Neural crest cell (in vitro differentiated cells): ENCODE results near the gene PLXDC2. TPM values are rescaled to one million over a fixed set of nuclear protein-coding genes. Genes with fewer than 3 reads are reported as not detected.

Experiments
- DNase-seq: peaks from one replicate; pipeline ENCODE4 v3.0.0; 2021; ENCODE audit warnings: low read depth, mixed read lengths, low spot score
- H3K27ac Mint-ChIP-seq: one replicate; pipeline ENCODE4 v1.8.0; 2021; ENCODE audit warnings: mild to moderate bottlenecking, mixed read lengths; ENCODE audit not compliant: unreplicated experiment
- H3K27me3 Mint-ChIP-seq: 2 replicates; pipeline ENCODE4 v1.8.0; 2021; ENCODE audit warnings: low read depth, mild to moderate bottlenecking, mixed read lengths
- H3K36me3 Mint-ChIP-seq: 2 replicates; pipeline ENCODE4 v1.8.0; 2021; ENCODE audit warnings: low read depth, mild to moderate bottlenecking, mixed read lengths
- H3K4me1 Mint-ChIP-seq: 2 replicates; pipeline ENCODE4 v1.8.0; 2021; ENCODE audit warnings: mixed read lengths
- H3K4me3 Mint-ChIP-seq: one replicate; pipeline ENCODE4 v1.8.0; 2021; ENCODE audit warnings: mild to moderate bottlenecking, mixed read lengths
- H3K9me3 Mint-ChIP-seq: 2 replicates; pipeline ENCODE4 v1.8.0; 2021; ENCODE audit warnings: mixed read lengths
- CTCF ChIP-seq: fragments of 200-600 bp; sonication (generic); conservative IDR thresholded peaks from 2 replicates; pipeline ENCODE4 v1.5.0; 2021; ENCODE audit warnings: antibody characterized with exemption, mild to moderate bottlenecking
- total RNA-seq: library from RNA; stranded (reverse); gene quantifications from 2 replicates; pipeline ENCODE4 v1.2.1, GENCODE V29; 2021

PLXDC2 gene
- total RNA-seq, 1 donor from 2014 or later, result 4.0 TPM

- TF ChIP-seq CTCF, result no peak
- Mint-ChIP-seq H3K9me3 (no peaks in the 10 kb centered on the region), H3K27me3 (no peaks in the 10 kb centered on the region), H3K27ac (no peak overlapping the region), H3K4me3 (no peak overlapping the region), H3K4me1 (no peaks in the 10 kb centered on the region), H3K36me3 (no peaks in the 10 kb centered on the region)
- no peak for DNase-seq
Observed at GRCh38 chr10:20240643-20241042, 424.4 kb downstream of the PLXDC2 start.

DNA sequence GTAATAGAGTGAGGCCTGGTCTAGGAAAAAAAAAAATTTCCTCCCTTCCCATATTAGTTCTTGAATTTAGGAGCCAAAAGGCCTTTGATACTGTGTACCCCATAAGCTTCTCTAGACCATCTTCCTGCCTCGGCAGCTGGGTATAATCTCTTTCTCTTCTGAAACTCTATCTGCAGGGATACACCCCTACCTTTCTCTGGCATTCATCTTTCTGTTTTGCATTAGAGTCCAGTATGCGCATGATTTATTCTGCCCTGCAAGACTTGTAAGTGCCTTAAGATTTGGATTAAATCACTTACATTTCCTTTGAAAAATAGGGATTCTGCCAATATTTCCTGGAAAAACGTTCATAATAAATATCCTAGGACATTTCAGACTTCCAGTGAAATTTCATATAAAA, 431.2 kb downstream of the PLXDC2 start:
- DNase-seq, result no peak
- no peaks in the 10 kb centered on the region for H3K27me3 Mint-ChIP-seq
- H3K4me3 Mint-ChIP-seq, result no peak overlapping the region
- no peak overlapping the region for H3K27ac Mint-ChIP-seq
- H3K4me1 Mint-ChIP-seq, result peaks cover 21% of the 10 kb centered on the region
- H3K36me3 Mint-ChIP-seq, result no peaks in the 10 kb centered on the region
- no peak for TF ChIP-seq CTCF
- H3K9me3 Mint-ChIP-seq, result no peaks in the 10 kb centered on the region

- Mint-ChIP-seq H3K36me3 (no peaks in the 10 kb centered on the region), H3K4me1 (peaks cover 21% of the 10 kb centered on the region), H3K9me3 (no peaks in the 10 kb centered on the region), H3K4me3 (no peak overlapping the region), H3K27ac (no peak overlapping the region), H3K27me3 (no peaks in the 10 kb centered on the region)
- no peak for DNase-seq
- TF ChIP-seq CTCF, result no peak
Observed at GRCh38 chr10:20247891-20248708, 431.9 kb downstream of the PLXDC2 start.

DNA sequence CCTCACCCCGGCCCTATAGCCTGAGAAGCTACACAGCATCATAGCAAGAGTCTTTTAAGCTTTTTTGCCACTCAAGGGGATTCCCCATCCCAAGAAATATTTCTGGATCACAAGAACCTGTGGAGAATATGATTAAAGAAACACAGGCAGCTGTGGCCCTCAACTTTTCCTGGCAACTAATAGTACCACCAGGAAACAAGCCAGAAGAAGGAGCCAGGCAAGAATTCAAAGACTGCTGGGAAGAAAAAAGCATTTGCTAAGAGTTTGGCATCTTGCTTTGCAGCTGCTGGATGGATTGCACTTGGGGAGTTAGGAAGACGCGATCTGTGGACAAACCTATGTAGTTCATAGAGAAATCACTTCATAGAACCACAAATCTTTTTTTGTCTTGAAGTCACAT, 437.8 kb downstream of the PLXDC2 start:
- no peak overlapping the region for H3K27ac Mint-ChIP-seq

DNA sequence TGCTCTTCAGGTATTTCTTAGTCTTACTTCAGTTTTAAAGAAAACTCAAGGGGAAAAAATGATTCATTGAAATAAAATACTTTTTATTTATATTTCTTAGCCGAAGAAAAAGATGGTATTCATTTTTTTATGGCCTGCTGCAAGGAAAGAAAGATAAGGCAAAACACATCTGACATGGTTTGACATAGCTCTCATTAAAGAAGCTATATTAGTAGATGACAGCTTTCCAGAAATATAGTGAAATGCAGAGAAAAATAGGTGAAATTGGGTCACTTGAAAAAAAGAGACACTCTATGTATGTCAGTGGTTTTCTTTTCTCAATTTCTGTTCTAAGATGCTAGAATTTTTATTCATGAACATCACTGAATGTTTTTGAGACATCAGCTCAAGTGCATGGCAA, 438.3 kb downstream of the PLXDC2 start:
- no peaks in the 10 kb centered on the region for H3K9me3 Mint-ChIP-seq
- H3K27me3 Mint-ChIP-seq, result no peaks in the 10 kb centered on the region
- no peak overlapping the region for H3K4me3 Mint-ChIP-seq
- peaks cover 8% of the 10 kb centered on the region for H3K4me1 Mint-ChIP-seq
- H3K36me3 Mint-ChIP-seq, result no peaks in the 10 kb centered on the region
- TF ChIP-seq CTCF, result no peak
- H3K27ac Mint-ChIP-seq, result no peak overlapping the region
- no peak for DNase-seq

More for the DNA sequence above, 437.8 kb downstream of the PLXDC2 start:
- Mint-ChIP-seq H3K9me3 (no peaks in the 10 kb centered on the region), H3K36me3 (no peaks in the 10 kb centered on the region), H3K4me1 (peaks cover 11% of the 10 kb centered on the region), H3K4me3 (no peak overlapping the region), H3K27me3 (no peaks in the 10 kb centered on the region)
- DNase-seq, result no peak
- no peak for TF ChIP-seq CTCF
